ENCODE results near the gene FLRT1. TPM values are rescaled to one million over a fixed set of nuclear protein-coding genes. Genes with fewer than 3 reads are reported as not detected.

The FLRT1 gene
- total RNA-seq, 2 donors from 2014 or later: not detected

DNA sequence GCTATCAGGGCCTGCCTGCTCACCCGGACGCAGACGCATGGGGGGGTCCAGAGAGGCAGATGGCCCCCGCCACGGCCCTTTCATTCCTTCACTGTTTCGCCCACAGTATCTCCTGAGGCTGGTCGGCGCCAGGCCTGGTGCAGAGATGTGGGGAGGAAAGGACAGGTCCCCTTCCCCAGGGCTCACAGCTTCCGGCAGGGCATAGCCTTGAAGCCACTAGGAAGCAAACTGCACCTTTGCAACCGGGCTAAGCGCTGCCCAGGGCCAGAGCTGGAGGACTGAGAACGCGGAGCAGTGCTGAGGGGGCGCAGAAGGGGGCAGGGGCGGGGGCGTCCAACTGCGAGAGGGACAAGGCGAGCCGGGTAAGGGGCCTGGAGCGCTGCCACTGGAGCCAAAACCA is 20.2 kb upstream of the FLRT1 start:
- Histone ChIP-seq H3K4me3 (ENCODE audit: low read length) (no peak overlapping the region), H3K27me3 (ENCODE audit: control insufficient read depth, insufficient read depth, low read length, poor library complexity, severe bottlenecking) (peaks cover under 1% of the 10 kb centered on the region), H3K27ac (ENCODE audit: low read depth, low read length) (no peak overlapping the region), H3K36me3 (ENCODE audit: control insufficient read depth, insufficient read depth, low read length) (no peaks in the 10 kb centered on the region), H3K4me1 (ENCODE audit: control insufficient read depth, insufficient read depth, low read length) (no peaks in the 10 kb centered on the region), H3K9me3 (ENCODE audit: control insufficient read depth, low read length) (no peaks in the 10 kb centered on the region), H3K9ac (ENCODE audit: extremely low read depth, low read length, poor library complexity, severe bottlenecking) (no peak overlapping the region)
- Mint-ChIP-seq H3K9me3 (peaks cover 8% of the 10 kb centered on the region), H3K27me3 (ENCODE audit: insufficient read depth) (peaks cover 54% of the 10 kb centered on the region), H3K4me3 (no peak overlapping the region), H3K36me3 (ENCODE audit: low read depth) (no peaks in the 10 kb centered on the region), H3K27ac (no peak overlapping the region), H3K4me1 (peaks cover 2% of the 10 kb centered on the region)
- WGBS, 2 experiments (ENCODE audit: insufficient coverage in 1 of 2, insufficient read length in 1 of 2): 89 to 94% methylated on average over 14 to 20 of the region's 20 CpGs
- no peak for DNase-seq
- TF ChIP-seq, protein P1, sequence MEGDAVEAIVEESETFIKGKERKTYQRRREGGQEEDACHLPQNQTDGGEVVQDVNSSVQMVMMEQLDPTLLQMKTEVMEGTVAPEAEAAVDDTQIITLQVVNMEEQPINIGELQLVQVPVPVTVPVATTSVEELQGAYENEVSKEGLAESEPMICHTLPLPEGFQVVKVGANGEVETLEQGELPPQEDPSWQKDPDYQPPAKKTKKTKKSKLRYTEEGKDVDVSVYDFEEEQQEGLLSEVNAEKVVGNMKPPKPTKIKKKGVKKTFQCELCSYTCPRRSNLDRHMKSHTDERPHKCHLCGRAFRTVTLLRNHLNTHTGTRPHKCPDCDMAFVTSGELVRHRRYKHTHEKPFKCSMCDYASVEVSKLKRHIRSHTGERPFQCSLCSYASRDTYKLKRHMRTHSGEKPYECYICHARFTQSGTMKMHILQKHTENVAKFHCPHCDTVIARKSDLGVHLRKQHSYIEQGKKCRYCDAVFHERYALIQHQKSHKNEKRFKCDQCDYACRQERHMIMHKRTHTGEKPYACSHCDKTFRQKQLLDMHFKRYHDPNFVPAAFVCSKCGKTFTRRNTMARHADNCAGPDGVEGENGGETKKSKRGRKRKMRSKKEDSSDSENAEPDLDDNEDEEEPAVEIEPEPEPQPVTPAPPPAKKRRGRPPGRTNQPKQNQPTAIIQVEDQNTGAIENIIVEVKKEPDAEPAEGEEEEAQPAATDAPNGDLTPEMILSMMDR (conservative IDR thresholded peaks at IDR 0.05): no peak

GRCh38 chr11:64015935-64016845 is 19.5 kb upstream of the FLRT1 start:
- 90 to 92% methylated on average over 26 to 35 of the region's 35 CpGs for WGBS, 2 experiments (ENCODE audit: insufficient coverage in 1 of 2, insufficient read length in 1 of 2)
- H3K36me3 Mint-ChIP-seq (ENCODE audit: low read depth): no peaks in the 10 kb centered on the region
- no peaks in the 10 kb centered on the region for H3K36me3 ChIP-seq (ENCODE audit: control insufficient read depth, insufficient read depth, low read length)
- H3K9me3 ChIP-seq (ENCODE audit: control insufficient read depth, low read length): no peaks in the 10 kb centered on the region
- H3K9ac ChIP-seq (ENCODE audit: extremely low read depth, low read length, poor library complexity, severe bottlenecking): no peak overlapping the region
- H3K4me1 Mint-ChIP-seq: peaks cover 2% of the 10 kb centered on the region
- H3K4me3 ChIP-seq (ENCODE audit: low read length): no peak overlapping the region
- DNase-seq: no peak
- peaks cover 3% of the 10 kb centered on the region for H3K9me3 Mint-ChIP-seq
- H3K27me3 ChIP-seq (ENCODE audit: control insufficient read depth, insufficient read depth, low read length, poor library complexity, severe bottlenecking): no peaks in the 10 kb centered on the region
- no peaks in the 10 kb centered on the region for H3K4me1 ChIP-seq (ENCODE audit: control insufficient read depth, insufficient read depth, low read length)
- no peak overlapping the region for H3K27ac ChIP-seq (ENCODE audit: low read depth, low read length)
- no peak overlapping the region for H3K4me3 Mint-ChIP-seq
- H3K27ac Mint-ChIP-seq: no peak overlapping the region
- TF ChIP-seq, protein P1 (conservative IDR thresholded peaks at IDR 0.05): no peak
- H3K27me3 Mint-ChIP-seq (ENCODE audit: insufficient read depth): peaks cover 60% of the 10 kb centered on the region

GRCh38 chr11:64017945-64018224 is 17.8 kb upstream of the FLRT1 start:
- Histone ChIP-seq H3K27me3 (ENCODE audit: control insufficient read depth, insufficient read depth, low read length, poor library complexity, severe bottlenecking) (no peaks in the 10 kb centered on the region), H3K4me1 (ENCODE audit: control insufficient read depth, insufficient read depth, low read length) (peaks cover 3% of the 10 kb centered on the region), H3K4me3 (ENCODE audit: low read length) (no peak overlapping the region), H3K36me3 (ENCODE audit: control insufficient read depth, insufficient read depth, low read length) (no peaks in the 10 kb centered on the region), H3K9me3 (ENCODE audit: control insufficient read depth, low read length) (no peaks in the 10 kb centered on the region), H3K9ac (ENCODE audit: extremely low read depth, low read length, poor library complexity, severe bottlenecking) (no peak overlapping the region), H3K27ac (ENCODE audit: low read depth, low read length) (no peak overlapping the region)
- no peak overlapping the region for H3K4me3 Mint-ChIP-seq
- no peaks in the 10 kb centered on the region for H3K9me3 Mint-ChIP-seq
- H3K36me3 Mint-ChIP-seq (ENCODE audit: low read depth): no peaks in the 10 kb centered on the region
- TF ChIP-seq, protein P1 (conservative IDR thresholded peaks at IDR 0.05): no peak
- DNase-seq: no peak
- 92 to 100% methylated on average over 4 to 7 of the region's 7 CpGs for WGBS, 2 experiments (ENCODE audit: insufficient coverage in 1 of 2, insufficient read length in 1 of 2)
- H3K27ac Mint-ChIP-seq: no peak overlapping the region
- H3K4me1 Mint-ChIP-seq: peaks cover 12% of the 10 kb centered on the region
- H3K27me3 Mint-ChIP-seq (ENCODE audit: insufficient read depth): peaks cover 55% of the 10 kb centered on the region
